Activated CD8-positive, alpha-beta memory T cell treated with anti-CD3 and anti-CD28 coated beads for 4 hours (primary cell): ENCODE measurements around the gene TMCO4.

Experiments
- DNase-seq, 2 donors: peaks; one replicate each; pipeline ENCODE4 v3.0.0-alpha.2; 2020; ENCODE audit warnings: low read depth in 2 of 2

The TMCO4 gene

GRCh38 chr1:19775831-19776230 is 23.9 kb downstream of the TMCO4 start:
- no peak for DNase-seq

- DNase-seq, result no peak
Measured at GRCh38 chr1:19775317-19775716, 24.4 kb downstream of the TMCO4 start.

GRCh38 chr1:19774180-19774785 is 25.4 kb downstream of the TMCO4 start:
- no peak for DNase-seq

- no peak for DNase-seq
Measured at GRCh38 chr1:19773485-19773884, 26.2 kb downstream of the TMCO4 start.

GRCh38 chr1:19772053-19772452 is 27.7 kb downstream of the TMCO4 start:
- DNase-seq, result no peak

- no peak for DNase-seq
Measured at GRCh38 chr1:19771350-19771749, 28.4 kb downstream of the TMCO4 start.

- DNase-seq, result no peak
Measured at GRCh38 chr1:19770436-19771190, 29.1 kb downstream of the TMCO4 start.

GRCh38 chr1:19769211-19769932 is 30.3 kb downstream of the TMCO4 start:
- no peak for DNase-seq

- DNase-seq, result no peak
Measured at GRCh38 chr1:19768353-19769210, 31.1 kb downstream of the TMCO4 start.

- DNase-seq, result no peak
Measured at GRCh38 chr1:19765623-19766022, 34.1 kb downstream of the TMCO4 start.

- DNase-seq, result no peak
Measured at GRCh38 chr1:19764848-19765247, 34.9 kb downstream of the TMCO4 start.

GRCh38 chr1:19762175-19762779 is 37.4 kb downstream of the TMCO4 start:
- no peak for DNase-seq

GRCh38 chr1:19759740-19760089 is 40.0 kb downstream of the TMCO4 start:
- DNase-seq, result no peak

- no peak for DNase-seq
Measured at GRCh38 chr1:19758227-19758830, 41.4 kb downstream of the TMCO4 start.

GRCh38 chr1:19757641-19758040 is 42.1 kb downstream of the TMCO4 start:
- no peak for DNase-seq

GRCh38 chr1:19756480-19756879 is 43.2 kb downstream of the TMCO4 start:
- DNase-seq, result no peak

- no peak for DNase-seq
Measured at GRCh38 chr1:19754482-19754881, 45.2 kb downstream of the TMCO4 start.

- DNase-seq, result no peak
Measured at GRCh38 chr1:19752083-19752696, 47.5 kb downstream of the TMCO4 start.

- no peak for DNase-seq
Measured at GRCh38 chr1:19750882-19751276, 48.8 kb downstream of the TMCO4 start.

GRCh38 chr1:19750101-19750881 is 49.4 kb downstream of the TMCO4 start:
- DNase-seq, result no peak
